Cortex of kidney (tissue), 1 donor: Measurements from ENCODE around the gene BUB1B.
"Not testable (repeated sequence)": the region's sequence is repeated elsewhere in the genome, so short reads cannot be mapped to it uniquely, and the experiment has no call there.

Source experiments
- DNase-seq: peaks from one replicate; lab custom pipeline; 2025; lab: John Stamatoyannopoulos, UW

The BUB1B gene

GRCh38 chr15:40137303-40138200 is 23.3 kb upstream of the BUB1B start:
- no peak for DNase-seq

- DNase-seq: not testable (repeated sequence)
These were observed 22.7 kb upstream of the BUB1B start for GRCh38 chr15:40138201-40138570.

- DNase-seq: no peak
These were observed 18.4 kb upstream of the BUB1B start for GRCh38 chr15:40142428-40142827.

- DNase-seq: no peak
These were observed 14.8 kb upstream of the BUB1B start for GRCh38 chr15:40146037-40146436.

- DNase-seq: no peak
These were observed 11.5 kb upstream of the BUB1B start for GRCh38 chr15:40149339-40149738.

GRCh38 chr15:40150163-40150925 is 10.5 kb upstream of the BUB1B start:
- DNase-seq: no peak

- no peak for DNase-seq
These were observed 9.4 kb upstream of the BUB1B start for GRCh38 chr15:40151499-40151898.

- DNase-seq: no peak
These were observed 8.9 kb upstream of the BUB1B start for GRCh38 chr15:40151991-40152390.

- not testable (repeated sequence) for DNase-seq
These were observed 6.0 kb upstream of the BUB1B start for GRCh38 chr15:40154821-40155220.

GRCh38 chr15:40155270-40155910 is 5.5 kb upstream of the BUB1B start:
- DNase-seq: no peak

- no peak for DNase-seq
These were observed 3.0 kb upstream of the BUB1B start for GRCh38 chr15:40157778-40158447.

GRCh38 chr15:40160021-40160420 is 848 bp upstream of the BUB1B start:
- no peak for DNase-seq

- no peak for DNase-seq
These were observed 973 bp downstream of the BUB1B start for GRCh38 chr15:40161693-40162391.

- no peak for DNase-seq
These were observed 1.7 kb downstream of the BUB1B start for GRCh38 chr15:40162552-40162951.

GRCh38 chr15:40163657-40164416 is 3.0 kb downstream of the BUB1B start:
- DNase-seq: no peak

GRCh38 chr15:40167374-40167773 is 6.5 kb downstream of the BUB1B start:
- not testable (repeated sequence) for DNase-seq

GRCh38 chr15:40175160-40175559 is 14.3 kb downstream of the BUB1B start:
- no peak for DNase-seq

- no peak for DNase-seq
These were observed 21.6 kb downstream of the BUB1B start for GRCh38 chr15:40182358-40183029.

- DNase-seq: no peak
These were observed 23.0 kb downstream of the BUB1B start for GRCh38 chr15:40183636-40184463.
